ENCODE data around the gene AP1M1. TPM values are rescaled to one million over a fixed set of nuclear protein-coding genes. Genes with fewer than 3 reads are reported as not detected.
A peak's percentile ranks its signal among the peaks of the same experiment; 100 is the strongest.

The AP1M1 gene
- total and polyA plus RNA-seq, 2 of the 4 experiments (the other 2 are of a cell fraction): 85.1 to 99.1 TPM

GRCh38 chr19:16235811-16236652, 38.3 kb downstream of the AP1M1 start (continued):
- TF ChIP-seq FOS (IDR thresholded peaks at IDR 0.05; ENCODE audit: low read depth, low read length): no peak

GRCh38 chr19:16244091-16244490, 46.4 kb downstream of the AP1M1 start:
- in situ Hi-C loops (cut with MboI; ENCODE audit: low sequenced_read_pairs): no loop called here
- intact Hi-C loops (cut with micrococcal nuclease): no loop called here
- CTCF ChIA-PET: interaction anchor here (1.0 kb wide), 1 partner anchor 139 kb away, joined by 5 read pairs; no protein-coding TSS in a partner anchor

More at GRCh38 chr19:16244091-16244490, 46.4 kb downstream of the AP1M1 start:
- H2BK20ac ChIP-seq (ENCODE audit: low read depth, low read length): no peak overlapping the region
- no TSS peak for BruUV-seq (replicated peaks)
- no peak overlapping the region for H3K14ac ChIP-seq (replicated peaks; ENCODE audit: low read depth, low read length)
- H3K9me3 ChIP-seq (ENCODE audit: control insufficient read depth, insufficient read depth, low read length): no peaks in the 10 kb centered on the region
- no peak for TF ChIP-seq RFX5 (IDR thresholded peaks at IDR 0.05; ENCODE audit: low read depth, low read length)
- no peak for TF ChIP-seq SMC3 (IDR thresholded peaks at IDR 0.05; ENCODE audit: low read depth, low read length)
- no peak for TF ChIP-seq ELK1 (IDR thresholded peaks at IDR 0.05; ENCODE audit: borderline replicate concordance, low read depth, low read length)
- TF ChIP-seq CEBPB (IDR thresholded peaks at IDR 0.05; ENCODE audit: low read depth, low read length): peak; percentile 92
- TF ChIP-seq NFE2L2 (IDR thresholded peaks at IDR 0.05; ENCODE audit: low read depth, low read length): no peak
- TF ChIP-seq POLR2A (IDR thresholded peaks at IDR 0.05; ENCODE audit: low read depth, low read length): no peak
- no peak overlapping the region for H2AFZ ChIP-seq (replicated peaks; ENCODE audit: low read length, poor library complexity)
- no peak overlapping the region for H2BK5ac ChIP-seq (ENCODE audit: low read depth, low read length, poor library complexity, severe bottlenecking)
- POLR2A ChIA-PET (ENCODE audit: unreplicated experiment): no interaction called here
- H2AK9ac ChIP-seq (replicated peaks; ENCODE audit: low read depth, low read length, poor library complexity): no peak overlapping the region
- H3K27me3 ChIP-seq (ENCODE audit: control insufficient read depth, insufficient read depth, low read length): no peaks in the 10 kb centered on the region
- no peak overlapping the region for H3K4ac ChIP-seq (ENCODE audit: low read depth, low read length)
- H3K18ac ChIP-seq (ENCODE audit: low read depth, low read length): no peak overlapping the region
- H4K91ac ChIP-seq (ENCODE audit: insufficient read depth, low read depth, low read length): no peak overlapping the region
- H3K9me1 ChIP-seq (ENCODE audit: insufficient read depth, low read length): no peaks in the 10 kb centered on the region
- H4K8ac ChIP-seq (ENCODE audit: low read depth in 2 of 2, low read length in 2 of 2): no peak overlapping the region
- no peaks in the 10 kb centered on the region for H3K79me1 ChIP-seq (ENCODE audit: low read depth in 1 of 2, low read length in 2 of 2)
- H3K4me2 ChIP-seq (ENCODE audit: low read depth, low read length): no peak overlapping the region; the same call in 1 of the 2 replicates
- H3K4me1 ChIP-seq (ENCODE audit: control insufficient read depth, insufficient read depth, low read length): no peaks in the 10 kb centered on the region; the same call in 1 of the 2 replicates
- ATAC-seq (ENCODE audit: low read depth) (peak; percentile 59), DNase-seq (peak; percentile 80)
- H3K56ac ChIP-seq (ENCODE audit: extremely low read depth, insufficient read depth, low read length): no peak overlapping the region
- H2AK5ac ChIP-seq (ENCODE audit: low read depth, low read length): no peak overlapping the region
- 0 out of 2 replicates have a peak, but pooled peaks cover 4% of the 10 kb centered on the region for H4K20me1 ChIP-seq (ENCODE audit: insufficient read depth, low read length)
- dilution Hi-C loops (cut with HindIII; ENCODE audit: low sequenced_read_pairs, unreplicated experiment): no loop called here
- H3K4me3 ChIP-seq (ENCODE audit: insufficient read depth, low read depth, low read length): no peak overlapping the region
- H3K23ac ChIP-seq (ENCODE audit: low read depth, low read length): no peak overlapping the region
- H3K36me3 ChIP-seq (ENCODE audit: control insufficient read depth, insufficient read depth, low read length): no peaks in the 10 kb centered on the region
- H3K27ac ChIP-seq (ENCODE audit: insufficient read depth, low read length): no peak overlapping the region
- no peak overlapping the region for H4K5ac ChIP-seq (ENCODE audit: low read depth, low read length)
- no peak overlapping the region for H3K9ac ChIP-seq (ENCODE audit: low read depth, low read length)
- WGBS, 2 experiments (ENCODE audit: extremely low coverage in 2 of 2, insufficient read length in 1 of 2): 0% methylated on average over 1 of the region's 2 CpGs; no CpG with 5 or more reads in 1 of the 2 experiments
- H2BK15ac ChIP-seq (ENCODE audit: low read depth, low read length): no peak overlapping the region
- no peak overlapping the region for H2BK120ac ChIP-seq (ENCODE audit: low read depth, low read length)

All from IMR-90 (cell line).